SH-SY5Y (cell line): Measurements from ENCODE around the gene TPX2.

Source experiments
- GATA2 ChIP-seq: IDR thresholded peaks from 2 replicates; pipeline ENCODE4 v1.6.1; 2011; ENCODE audit warnings: mild to moderate bottlenecking, low read depth, low read length
- GATA3 ChIP-seq: IDR thresholded peaks from 2 replicates; pipeline ENCODE4 v1.6.1; 2011; ENCODE audit warnings: low read depth, mild to moderate bottlenecking, low read length, moderate library complexity

DNA sequence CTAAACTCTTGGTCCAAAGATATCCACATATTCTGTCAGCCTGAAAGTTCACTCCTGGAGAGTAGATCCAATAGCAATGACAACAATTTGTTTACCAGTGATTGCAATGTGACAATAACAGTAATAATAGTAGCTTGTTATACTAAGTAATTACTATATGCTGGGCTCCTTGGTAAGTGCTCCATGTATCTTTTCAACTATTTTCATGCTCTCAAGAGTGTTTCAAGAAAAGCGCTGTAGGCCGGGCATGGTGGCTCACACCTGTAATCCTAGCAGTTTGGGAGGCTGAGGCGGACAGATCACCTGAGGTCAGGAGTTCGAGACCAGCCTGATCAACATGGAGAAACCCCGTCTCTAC lies 31.9 kb upstream of the TPX2 start:
- no peak for TF ChIP-seq GATA2
- TF ChIP-seq GATA3, result no peak
